Smooth muscle cell (in vitro differentiated cells): Measurements from ENCODE around the gene IFI44L. TPM values are rescaled to one million over a fixed set of nuclear protein-coding genes. Genes with fewer than 3 reads are reported as not detected.
A peak's percentile ranks its signal among the peaks of the same experiment; 100 is the strongest.

Experiments
- DNase-seq: peaks from one replicate; lab custom pipeline; 2025; ENCODE audit not compliant: unreplicated experiment; lab: John Stamatoyannopoulos, UW
- H2AFZ ChIP-seq: fragments of 200-600 bp; sonication (generic); 2 replicates; pipeline ENCODE4 v1.6.0; 2016; ENCODE audit warnings: antibody characterized with exemption, low read depth, mild to moderate bottlenecking
- H3F3A ChIP-seq: fragments of 200-600 bp; sonication (generic); 2 replicates; pipeline ENCODE4 v1.6.0; 2017; ENCODE audit warnings: antibody characterized with exemption, low read depth
- H3K27ac ChIP-seq: fragments of 200-600 bp; sonication (generic); 2 replicates; pipeline ENCODE4 v1.5.1; 2016; ENCODE audit warnings: low read depth, mild to moderate bottlenecking
- H3K27me3 ChIP-seq: fragments of 200-600 bp; sonication (generic); 2 replicates; pipeline ENCODE4 v1.6.1; 2016; ENCODE audit warnings: low read depth, mild to moderate bottlenecking
- H3K36me3 ChIP-seq: fragments of 200-600 bp; sonication (generic); 2 replicates; pipeline ENCODE4 v1.5.1; 2016; ENCODE audit warnings: low read depth
- H3K4me1 ChIP-seq: fragments of 200-600 bp; sonication (generic); 2 replicates; pipeline ENCODE4 v1.5.1; 2016; ENCODE audit warnings: low read depth
- H3K4me2 ChIP-seq: fragments of 200-600 bp; sonication (generic); 2 replicates; pipeline ENCODE4 v1.6.0; 2016; ENCODE audit warnings: mild to moderate bottlenecking
- H3K4me3 ChIP-seq: fragments of 200-600 bp; sonication (generic); 2 replicates; pipeline ENCODE4 v1.5.1; 2016; ENCODE audit warnings: mild to moderate bottlenecking
- H3K79me2 ChIP-seq: fragments of 200-600 bp; sonication (generic); 2 replicates; pipeline ENCODE4 v1.6.0; 2016; ENCODE audit warnings: low read depth, mild to moderate bottlenecking
- H3K9ac ChIP-seq: fragments of 200-600 bp; sonication (generic); 2 replicates; pipeline ENCODE4 v1.6.0; 2016; ENCODE audit warnings: low read depth
- H3K9me3 ChIP-seq: fragments of 200-600 bp; sonication (generic); replicated peaks from 2 replicates; pipeline ENCODE4 v1.5.1; 2016; ENCODE audit warnings: low read depth
- H4K20me1 ChIP-seq: fragments of 200-600 bp; sonication (generic); 2 replicates; pipeline ENCODE4 v1.6.0; 2016; ENCODE audit warnings: low read depth
- CTCF ChIP-seq: fragments of 200-600 bp; sonication (generic); IDR thresholded peaks from 2 replicates; pipeline ENCODE4 v1.5.1; 2017; ENCODE audit warnings: borderline replicate concordance, mild to moderate bottlenecking, antibody characterized with exemption; ENCODE audit not compliant: insufficient read depth, poor library complexity, severe bottlenecking
- WGBS: methylation state at CpG from one replicate; pipeline ENCODE4 v1.1.7; 2016; ENCODE audit warnings: low lambda C conversion rate; 5-methylcytosine and 5-hydroxymethylcytosine counted together
- polyA plus RNA-seq: library from polyadenylated mRNA; unstranded; fragments of >200 nt; fragmentation: Nextera tagmentation; extraction: Ambion mirVana; gene quantifications from 2 replicates; pipeline ENCODE4 v1.2.1, GENCODE V29; 2016
- total RNA-seq: library from RNA; depleted of rRNA; stranded (reverse); fragments of >200 nt; gene quantifications from 2 replicates; pipeline ENCODE4 v1.2.3, GENCODE V29; 2014

Gene IFI44L
- total and polyA plus RNA-seq, 2 experiments from 2014 or later: not detected

GRCh38 chr1:78607334-78607927, 12.8 kb upstream of the IFI44L start:
- H3K79me2 ChIP-seq: no peaks in the 10 kb centered on the region
- H3K4me3 ChIP-seq: no peak overlapping the region
- no peaks in the 10 kb centered on the region for H3K36me3 ChIP-seq
- H3K4me1 ChIP-seq: no peaks in the 10 kb centered on the region
- H3F3A ChIP-seq: no peaks in the 10 kb centered on the region
- no peak overlapping the region for H3K27ac ChIP-seq
- H3K27me3 ChIP-seq: peaks cover 24% of the 10 kb centered on the region
- H2AFZ ChIP-seq: no peak overlapping the region
- no peak for DNase-seq
- H3K9me3 ChIP-seq: no peaks in the 10 kb centered on the region
- peak; percentile 61 for TF ChIP-seq CTCF
- H3K4me2 ChIP-seq: no peak overlapping the region
- H3K9ac ChIP-seq: no peak overlapping the region
- H4K20me1 ChIP-seq: no peaks in the 10 kb centered on the region
- WGBS: 89% methylated on average over 5 of the region's 5 CpGs

GRCh38 chr1:78607944-78608343, 12.3 kb upstream of the IFI44L start:
- TF ChIP-seq CTCF: no peak
- Histone ChIP-seq H3K9me3 (no peaks in the 10 kb centered on the region), H3K36me3 (no peaks in the 10 kb centered on the region), H2AFZ (no peak overlapping the region), H3K4me1 (no peaks in the 10 kb centered on the region), H3K27me3 (peaks cover 27% of the 10 kb centered on the region), H3K4me2 (no peak overlapping the region), H3F3A (no peaks in the 10 kb centered on the region), H3K27ac (no peak overlapping the region), H3K9ac (no peak overlapping the region), H4K20me1 (no peaks in the 10 kb centered on the region), H3K79me2 (no peaks in the 10 kb centered on the region), H3K4me3 (no peak overlapping the region)
- no peak for DNase-seq
- WGBS: 64% methylated on average over 4 of the region's 4 CpGs

GRCh38 chr1:78617615-78618026, 2.6 kb upstream of the IFI44L start:
- H3K27me3 ChIP-seq: peaks cover 19% of the 10 kb centered on the region
- H3F3A ChIP-seq: peaks cover 5% of the 10 kb centered on the region
- no peaks in the 10 kb centered on the region for H4K20me1 ChIP-seq
- H3K36me3 ChIP-seq: no peaks in the 10 kb centered on the region
- no peak overlapping the region for H3K9ac ChIP-seq
- TF ChIP-seq CTCF: peak; percentile 76
- no peak overlapping the region for H3K4me2 ChIP-seq
- WGBS: 41% methylated on average over 7 of the region's 7 CpGs
- no peak overlapping the region for H3K4me3 ChIP-seq
- no peaks in the 10 kb centered on the region for H3K79me2 ChIP-seq
- H3K27ac ChIP-seq: no peak overlapping the region
- no peaks in the 10 kb centered on the region for H3K9me3 ChIP-seq
- no peak overlapping the region for H2AFZ ChIP-seq
- H3K4me1 ChIP-seq: no peaks in the 10 kb centered on the region
- DNase-seq: no peak

- Histone ChIP-seq H3K27ac (no peak overlapping the region), H3F3A (peaks cover 5% of the 10 kb centered on the region), H2AFZ (no peak overlapping the region), H4K20me1 (no peaks in the 10 kb centered on the region), H3K4me3 (no peak overlapping the region), H3K36me3 (no peaks in the 10 kb centered on the region), H3K27me3 (peaks cover 17% of the 10 kb centered on the region), H3K9ac (no peak overlapping the region), H3K79me2 (no peaks in the 10 kb centered on the region), H3K4me2 (no peak overlapping the region), H3K9me3 (no peaks in the 10 kb centered on the region), H3K4me1 (no peaks in the 10 kb centered on the region)
- no peak for TF ChIP-seq CTCF
- WGBS: 73% methylated on average over 3 of the region's 3 CpGs
- no peak for DNase-seq
Observed at GRCh38 chr1:78619032-78619431, 1.2 kb upstream of the IFI44L start.
